ENCODE results near the gene FERMT3. TPM values are rescaled to one million over a fixed set of nuclear protein-coding genes. Genes with fewer than 3 reads are reported as not detected.

The FERMT3 gene
- total RNA-seq, 4 donors from 2014 or later = 23.5 to 97.6 (median 42.2) TPM

- TF ChIP-seq CTCF (IDR thresholded peaks at IDR 0.05; ENCODE audit: low read depth) = no peak
These were observed 24.8 kb upstream of the FERMT3 start for GRCh38 chr11:64181506-64182411.

- no peak for TF ChIP-seq CTCF (IDR thresholded peaks at IDR 0.05; ENCODE audit: low read depth)
These were observed 22.6 kb upstream of the FERMT3 start for GRCh38 chr11:64183890-64184289.

GRCh38 chr11:64185175-64185692 lies 21.3 kb upstream of the FERMT3 start:
- no peak for TF ChIP-seq CTCF (IDR thresholded peaks at IDR 0.05; ENCODE audit: low read depth)

GRCh38 chr11:64185693-64186491 lies 20.6 kb upstream of the FERMT3 start, which contains the start of gene STIP1:
STIP1 (plus strand) TSS chr11:64186171; CDS start chr11:64186262, 91 bp downstream.
- no peak for TF ChIP-seq CTCF (IDR thresholded peaks at IDR 0.05; ENCODE audit: low read depth)

GRCh38 chr11:64186492-64187165 lies 19.9 kb upstream of the FERMT3 start:
- TF ChIP-seq CTCF (IDR thresholded peaks at IDR 0.05; ENCODE audit: low read depth) = no peak

GRCh38 chr11:64192434-64192833 lies 14.1 kb upstream of the FERMT3 start:
- TF ChIP-seq CTCF (IDR thresholded peaks at IDR 0.05; ENCODE audit: low read depth) = no peak

All from subcutaneous adipose tissue (tissue), 4 donors.